GM18867 (cell line): ENCODE measurements around the gene FGF5.
"Not testable (repeated sequence)": the region's sequence is repeated elsewhere in the genome, so short reads cannot be mapped to it uniquely, and the experiment has no call there.

Source experiments
- ATAC-seq: cut with Tn5 transposase; IDR thresholded peaks from one replicate; pipeline ENCODE4 v1.9.1; 2021; ENCODE audit warnings: mild to moderate bottlenecking, moderate library complexity; ENCODE audit not compliant: unreplicated experiment

The FGF5 gene

GRCh38 chr4:80290665-80291064 is 24.2 kb downstream of the FGF5 start:
- not testable (repeated sequence) for ATAC-seq

- no peak for ATAC-seq
These were observed 27.7 kb downstream of the FGF5 start for GRCh38 chr4:80294206-80294605.

- ATAC-seq = no peak
These were observed 28.9 kb downstream of the FGF5 start for GRCh38 chr4:80295336-80295735.

GRCh38 chr4:80295826-80296225 is 29.4 kb downstream of the FGF5 start:
- no peak for ATAC-seq

GRCh38 chr4:80301884-80302283 is 35.4 kb downstream of the FGF5 start:
- no peak for ATAC-seq

GRCh38 chr4:80302616-80303223 is 36.3 kb downstream of the FGF5 start:
- no peak for ATAC-seq

- ATAC-seq = no peak
These were observed 39.0 kb downstream of the FGF5 start for GRCh38 chr4:80305466-80305865.

- no peak for ATAC-seq
These were observed 39.8 kb downstream of the FGF5 start for GRCh38 chr4:80306260-80306659.

GRCh38 chr4:80307183-80307735 is 40.8 kb downstream of the FGF5 start:
- ATAC-seq = no peak

- no peak for ATAC-seq
These were observed 41.5 kb downstream of the FGF5 start for GRCh38 chr4:80307774-80308465.

- ATAC-seq = no peak
These were observed 42.0 kb downstream of the FGF5 start for GRCh38 chr4:80308466-80308822.

- no peak for ATAC-seq
These were observed 43.0 kb downstream of the FGF5 start for GRCh38 chr4:80309294-80310004.

GRCh38 chr4:80311130-80311529 is 44.7 kb downstream of the FGF5 start:
- no peak for ATAC-seq

- no peak for ATAC-seq
These were observed 45.7 kb downstream of the FGF5 start for GRCh38 chr4:80312124-80312523.

- ATAC-seq = no peak
These were observed 47.2 kb downstream of the FGF5 start for GRCh38 chr4:80313627-80314026.

GRCh38 chr4:80315848-80316247 is 49.4 kb downstream of the FGF5 start:
- ATAC-seq = not testable (repeated sequence)

- ATAC-seq = no peak
These were observed 54.9 kb downstream of the FGF5 start for GRCh38 chr4:80321341-80321740.

GRCh38 chr4:80321776-80322175 is 55.3 kb downstream of the FGF5 start:
- ATAC-seq = no peak

- ATAC-seq = peak; percentile 53
These were observed 56.3 kb downstream of the FGF5 start for GRCh38 chr4:80322716-80323115.

- ATAC-seq = no peak
These were observed 57.7 kb downstream of the FGF5 start for GRCh38 chr4:80324171-80324570.

GRCh38 chr4:80331693-80332092 is 65.2 kb downstream of the FGF5 start:
- ATAC-seq = no peak

- no peak for ATAC-seq
These were observed 66.7 kb downstream of the FGF5 start for GRCh38 chr4:80333121-80333520.
